ENCODE measurements around the gene MBIP. TPM values are rescaled to one million over a fixed set of nuclear protein-coding genes. Genes with fewer than 3 reads are reported as not detected.

Gene MBIP
- total and polyA plus RNA-seq, 11 donors, result 4.8 to 17.1 (median 9.1) TPM

- peaks cover 0 to 38% (median 26%) of the 10 kb centered on the region in 9 donors for H3K36me3 ChIP-seq
- no peak overlapping the region for H3K27ac ChIP-seq
- intact Hi-C loops (cut with DNase I), result no loop called here
- ATAC-seq (no peak), DNase-seq (no peak)
- WGBS, 4 donors, result 69 to 80% (median 73%) methylated on average over 3 of the region's 3 CpGs
- H3K9me3 ChIP-seq, result no peaks in the 10 kb centered on the region
- no peak overlapping the region for H3K4me3 ChIP-seq
- peaks cover 0 to 25% (median 13%) of the 10 kb centered on the region in 12 donors for H3K4me1 ChIP-seq
- no peak for TF ChIP-seq CTCF (IDR thresholded peaks at IDR 0.05)
- no peak for TF ChIP-seq POLR2A (IDR thresholded peaks at IDR 0.05)
- H3K27me3 ChIP-seq, result no peaks in the 10 kb centered on the region
Measured at GRCh38 chr14:36315159-36315853, 5.1 kb downstream of the MBIP start.

GRCh38 chr14:36313898-36314297, 6.5 kb downstream of the MBIP start:
- H3K36me3 ChIP-seq, result peaks cover 0 to 52% (median 41%) of the 10 kb centered on the region in 9 donors

GRCh38 chr14:36313206-36313605, 7.2 kb downstream of the MBIP start:
- no peaks in the 10 kb centered on the region for H3K27me3 ChIP-seq
- H3K4me3 ChIP-seq, result no peak overlapping the region
- peaks cover 0 to 59% (median 47%) of the 10 kb centered on the region in 9 donors for H3K36me3 ChIP-seq
- H3K27ac ChIP-seq, result no peak overlapping the region
- no peaks in the 10 kb centered on the region for H3K9me3 ChIP-seq
- TF ChIP-seq POLR2A (IDR thresholded peaks at IDR 0.05) (no peak), CTCF (IDR thresholded peaks at IDR 0.05) (no peak)
- DNase-seq (no peak), ATAC-seq (no peak)
- peaks cover 0 to 9% (median 3%) of the 10 kb centered on the region in 12 donors for H3K4me1 ChIP-seq
- intact Hi-C loops (cut with DNase I), result no loop called here
- WGBS, 4 donors, result 79 to 86% (median 83%) methylated on average over 2 of the region's 2 CpGs

More at GRCh38 chr14:36313898-36314297, 6.5 kb downstream of the MBIP start:
- Histone ChIP-seq H3K4me3 (no peak overlapping the region), H3K27me3 (no peaks in the 10 kb centered on the region), H3K9me3 (no peaks in the 10 kb centered on the region), H3K27ac (no peak overlapping the region), H3K4me1 (peaks cover 0 to 16% (median 10%) of the 10 kb centered on the region in 12 donors)
- DNase-seq, result no peak
- 88 to 93% (median 90%) methylated on average over 3 of the region's 3 CpGs for WGBS, 4 donors
- no peak for ATAC-seq
- TF ChIP-seq POLR2A (IDR thresholded peaks at IDR 0.05), result no peak
- no peak for TF ChIP-seq CTCF (IDR thresholded peaks at IDR 0.05)
- intact Hi-C loops (cut with DNase I), result no loop called here

- no peak overlapping the region for H3K27ac ChIP-seq
- ATAC-seq (no peak), DNase-seq (no peak)
- intact Hi-C loops (cut with DNase I), result no loop called here
- no peaks in the 10 kb centered on the region for H3K27me3 ChIP-seq
- no peaks in the 10 kb centered on the region for H3K9me3 ChIP-seq
- no peak overlapping the region for H3K4me3 ChIP-seq
- H3K36me3 ChIP-seq, result peaks cover 0 to 100% (median 93%) of the 10 kb centered on the region in 9 donors
- TF ChIP-seq CTCF (IDR thresholded peaks at IDR 0.05), result no peak
- TF ChIP-seq POLR2A (IDR thresholded peaks at IDR 0.05), result no peak
- H3K4me1 ChIP-seq, result no peaks in the 10 kb centered on the region
- 89 to 93% (median 91%) methylated on average over 2 of the region's 2 CpGs for WGBS, 4 donors
Measured at GRCh38 chr14:36306836-36307235, 13.6 kb downstream of the MBIP start.

Measured in heart left ventricle (tissue), 16 donors.